GM15510 (cell line): ENCODE results near the gene INPP5A.

Source experiments
- POLR2A ChIP-seq: IDR thresholded peaks from 3 replicates; pipeline ENCODE4 v1.6.1; 2011; ENCODE audit warnings: borderline replicate concordance; ENCODE audit not compliant: insufficient read length; ENCODE audit errors: extremely low read depth

INPP5A gene

DNA sequence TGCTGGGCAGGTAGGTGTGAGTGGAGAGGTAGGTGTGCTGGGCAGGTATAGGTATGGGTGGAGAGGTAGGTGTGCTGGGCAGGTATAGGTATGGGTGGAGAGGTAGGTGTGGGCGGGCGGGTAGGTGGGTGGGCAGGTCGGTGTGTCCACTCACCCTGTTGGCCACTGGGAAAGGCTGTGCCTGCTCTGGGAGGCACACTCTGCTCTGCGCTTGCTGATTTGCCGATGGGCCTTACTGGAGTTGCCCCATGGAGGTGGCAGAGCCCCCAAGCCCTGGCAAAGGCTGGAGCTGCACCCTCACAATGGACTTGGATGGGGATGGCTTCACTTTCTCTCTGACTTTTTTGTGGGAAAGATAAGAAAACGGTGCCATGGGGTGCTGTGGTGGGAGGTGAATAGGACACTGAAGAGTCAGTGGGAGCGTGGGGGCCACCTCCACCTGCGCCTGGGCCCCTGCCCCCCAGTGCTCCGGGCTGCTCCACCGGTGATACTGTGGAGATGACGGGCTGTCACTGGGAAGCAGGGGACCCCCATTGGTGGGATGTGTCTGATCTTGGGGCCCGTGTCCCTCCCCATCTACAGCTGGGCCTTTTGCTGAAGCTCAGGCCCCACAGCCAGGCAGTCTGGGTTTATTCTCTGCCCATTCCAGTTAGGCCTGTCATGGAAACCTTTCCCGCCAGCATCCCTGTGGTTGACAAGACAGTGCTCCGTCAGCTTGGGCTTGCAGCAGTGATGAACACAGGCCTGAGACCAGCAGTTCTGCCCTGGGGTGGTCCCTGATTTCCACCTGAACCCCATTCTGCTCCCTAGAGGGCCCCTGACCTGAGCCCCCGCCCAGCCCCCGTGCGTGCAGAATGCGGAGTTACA is 173.4 kb downstream of the INPP5A start:
- TF ChIP-seq POLR2A, result no peak

DNA sequence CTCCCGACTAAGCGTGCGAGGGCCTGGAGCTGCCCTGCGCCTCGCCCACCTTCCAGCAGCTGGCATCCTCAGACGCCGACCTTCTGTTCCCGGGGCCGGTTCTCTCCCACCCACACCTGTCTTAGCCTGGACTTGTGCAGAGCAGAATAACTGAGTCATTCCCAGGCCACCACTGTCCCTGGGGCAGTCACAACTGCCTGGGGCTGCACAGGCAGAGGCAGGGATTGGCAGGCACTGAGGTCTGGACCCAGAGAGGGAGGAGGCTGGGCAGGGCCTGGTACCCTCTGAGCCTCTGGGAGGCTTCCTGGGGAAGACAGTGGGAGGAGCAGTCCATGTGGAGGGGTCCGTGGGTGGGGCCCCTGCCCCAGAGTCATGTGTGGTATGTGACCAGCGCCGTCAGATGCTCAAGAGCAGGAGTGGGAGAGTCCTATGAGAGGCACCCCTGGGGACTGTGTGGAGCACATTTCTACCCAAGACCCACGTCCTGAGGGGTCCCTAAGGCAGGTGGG is 174.1 kb downstream of the INPP5A start:
- no peak for TF ChIP-seq POLR2A

DNA sequence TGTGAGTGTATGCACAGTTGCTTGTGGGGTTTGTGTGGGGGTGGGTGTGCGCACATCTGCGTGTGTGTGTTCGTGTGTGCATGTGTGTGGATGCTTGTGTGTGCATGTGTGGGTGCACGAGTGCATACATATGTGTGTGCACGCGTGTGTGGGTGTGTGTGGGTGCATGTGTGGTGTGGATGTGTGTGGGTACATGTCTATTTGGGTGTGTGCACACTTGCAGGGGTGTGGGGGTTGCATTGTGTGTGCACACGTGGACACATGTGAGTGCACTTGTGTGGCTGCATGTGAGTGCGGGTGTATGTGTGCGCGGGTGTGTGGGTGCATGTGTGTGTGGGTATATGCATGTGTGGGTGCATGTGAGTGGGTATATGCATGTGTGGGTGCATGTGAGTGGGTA is 174.7 kb downstream of the INPP5A start:
- no peak for TF ChIP-seq POLR2A

DNA sequence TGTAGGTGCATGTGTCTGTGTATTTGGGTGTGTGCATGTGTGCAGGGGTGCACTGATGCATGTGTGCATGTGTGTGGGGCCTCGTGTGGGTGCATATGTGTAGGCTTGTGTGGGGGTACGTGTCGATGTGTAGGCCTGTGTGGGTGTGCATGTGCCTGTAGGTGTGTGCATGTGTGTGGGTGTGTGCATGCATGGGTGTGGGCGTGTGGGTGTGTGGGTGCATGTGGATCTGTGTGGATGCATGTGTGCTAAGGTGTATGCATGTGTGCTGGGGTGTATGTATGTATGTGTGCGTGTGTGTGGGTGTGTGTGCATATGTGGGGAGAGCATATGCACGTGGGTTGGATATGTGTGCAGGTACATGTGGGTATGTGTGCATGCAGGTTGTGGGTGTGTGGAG is 175.2 kb downstream of the INPP5A start:
- TF ChIP-seq POLR2A, result no peak

DNA sequence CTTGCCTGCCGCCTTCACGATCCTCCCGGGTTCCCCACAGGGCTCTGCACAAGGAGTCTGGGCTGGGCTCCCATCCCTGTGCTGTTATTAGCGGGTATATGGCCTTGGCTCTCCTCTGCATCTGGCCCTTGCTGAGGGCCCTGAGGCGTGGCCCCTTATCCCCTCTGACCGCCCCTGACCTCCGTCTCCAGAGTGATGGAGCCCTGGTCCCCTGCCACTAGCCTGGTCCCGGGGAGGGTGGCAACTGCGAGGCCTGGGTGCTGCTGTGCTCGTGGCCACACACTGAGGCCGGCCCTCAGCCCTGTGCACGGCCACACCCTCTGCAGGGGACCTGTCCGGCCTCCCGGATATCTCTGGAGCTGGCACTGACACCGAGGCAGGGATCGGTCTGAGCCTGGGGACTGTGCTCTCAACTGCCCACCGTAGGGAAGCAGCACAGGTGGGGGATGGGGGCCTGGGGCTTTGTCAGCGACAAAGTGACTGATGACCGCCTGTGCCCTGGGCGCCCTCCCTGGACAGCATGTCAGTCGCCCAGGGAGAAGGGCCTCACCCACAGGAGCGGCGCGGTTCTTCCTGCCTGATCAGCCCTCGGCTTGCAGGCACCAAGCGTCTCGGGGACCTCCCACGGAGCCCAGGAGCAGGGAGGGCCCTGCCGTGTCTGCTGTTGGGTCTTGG is 176.0 kb downstream of the INPP5A start:
- TF ChIP-seq POLR2A, result no peak

DNA sequence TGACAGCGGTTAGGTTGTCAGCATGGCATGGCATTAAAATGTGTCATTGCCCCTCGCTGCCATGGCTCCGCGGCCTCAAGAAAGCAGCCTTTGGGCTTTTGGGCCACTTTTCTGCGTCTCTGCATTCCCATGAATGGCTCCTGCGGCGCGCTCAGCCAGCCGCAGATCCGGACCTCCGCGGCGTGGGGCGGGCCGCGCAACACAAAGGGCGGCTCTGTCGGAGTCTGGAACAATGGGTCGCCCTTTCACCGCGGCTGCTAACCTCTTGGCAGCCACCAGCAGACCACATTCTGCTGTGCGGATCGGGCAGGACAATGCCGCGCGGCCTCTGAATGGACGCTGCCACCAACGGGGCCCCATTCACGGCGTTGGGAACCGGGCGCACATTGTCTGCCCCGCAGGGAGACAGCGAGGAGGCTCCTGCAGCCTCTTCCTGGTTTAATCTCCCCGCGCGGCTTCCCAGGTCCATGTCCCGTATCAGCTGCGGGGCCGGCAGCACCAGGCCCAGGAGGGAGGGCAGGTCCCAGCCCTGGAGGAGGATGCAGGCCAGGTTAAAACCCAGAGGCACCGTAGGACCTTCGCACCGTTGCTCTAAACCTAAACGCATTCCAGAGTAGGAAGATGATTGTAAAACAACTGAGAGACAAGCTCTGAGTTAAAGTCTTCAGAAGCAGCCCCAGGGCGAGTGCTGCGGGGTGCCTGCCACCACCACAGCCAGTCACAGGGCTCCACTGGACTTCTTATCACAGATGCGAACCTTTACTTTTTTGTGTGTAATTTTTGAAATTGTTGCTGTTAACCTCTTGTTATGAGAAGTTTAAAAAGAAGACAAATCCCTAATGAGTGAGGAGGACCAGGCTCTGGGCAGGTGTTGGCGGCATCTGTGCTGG is 176.8 kb downstream of the INPP5A start:
- no peak for TF ChIP-seq POLR2A

DNA sequence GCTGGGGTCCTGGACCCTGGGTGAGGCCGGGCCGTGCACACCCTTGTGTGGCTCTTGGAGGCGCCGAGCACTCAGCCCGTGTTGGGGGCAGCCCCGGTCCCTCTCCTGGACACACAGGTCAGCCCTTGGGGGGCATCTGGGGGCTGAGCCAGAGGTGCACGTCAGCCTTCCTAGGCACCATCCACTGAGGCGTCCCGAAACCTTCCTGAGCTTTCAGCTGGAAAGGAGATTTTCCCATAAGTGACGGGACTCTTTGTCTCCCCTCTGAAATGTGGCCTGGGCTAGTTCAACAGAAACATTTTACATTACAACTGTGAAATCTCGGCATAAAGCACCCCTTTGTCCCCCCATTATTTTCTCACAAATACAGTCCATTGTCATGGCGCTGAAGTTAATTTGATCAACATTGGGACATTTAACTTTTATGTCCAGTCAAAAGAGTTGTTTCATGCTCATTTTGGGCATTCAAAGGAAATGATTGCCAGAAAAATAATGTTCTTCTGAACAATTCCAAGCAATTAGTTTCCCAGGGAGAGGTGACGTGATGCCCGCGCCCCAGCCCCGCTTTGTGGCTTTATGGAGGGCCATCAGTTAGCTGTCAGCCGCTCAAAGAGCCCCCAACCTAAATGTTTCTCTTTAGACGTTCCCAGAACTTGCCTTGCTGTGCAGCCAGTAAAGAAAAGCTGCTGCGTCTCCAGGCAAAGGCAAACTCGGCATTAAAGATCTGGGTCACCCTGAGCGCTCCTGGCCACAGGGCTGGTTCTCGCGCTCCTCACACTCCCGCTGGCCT is 177.6 kb downstream of the INPP5A start:
- no peak for TF ChIP-seq POLR2A

DNA sequence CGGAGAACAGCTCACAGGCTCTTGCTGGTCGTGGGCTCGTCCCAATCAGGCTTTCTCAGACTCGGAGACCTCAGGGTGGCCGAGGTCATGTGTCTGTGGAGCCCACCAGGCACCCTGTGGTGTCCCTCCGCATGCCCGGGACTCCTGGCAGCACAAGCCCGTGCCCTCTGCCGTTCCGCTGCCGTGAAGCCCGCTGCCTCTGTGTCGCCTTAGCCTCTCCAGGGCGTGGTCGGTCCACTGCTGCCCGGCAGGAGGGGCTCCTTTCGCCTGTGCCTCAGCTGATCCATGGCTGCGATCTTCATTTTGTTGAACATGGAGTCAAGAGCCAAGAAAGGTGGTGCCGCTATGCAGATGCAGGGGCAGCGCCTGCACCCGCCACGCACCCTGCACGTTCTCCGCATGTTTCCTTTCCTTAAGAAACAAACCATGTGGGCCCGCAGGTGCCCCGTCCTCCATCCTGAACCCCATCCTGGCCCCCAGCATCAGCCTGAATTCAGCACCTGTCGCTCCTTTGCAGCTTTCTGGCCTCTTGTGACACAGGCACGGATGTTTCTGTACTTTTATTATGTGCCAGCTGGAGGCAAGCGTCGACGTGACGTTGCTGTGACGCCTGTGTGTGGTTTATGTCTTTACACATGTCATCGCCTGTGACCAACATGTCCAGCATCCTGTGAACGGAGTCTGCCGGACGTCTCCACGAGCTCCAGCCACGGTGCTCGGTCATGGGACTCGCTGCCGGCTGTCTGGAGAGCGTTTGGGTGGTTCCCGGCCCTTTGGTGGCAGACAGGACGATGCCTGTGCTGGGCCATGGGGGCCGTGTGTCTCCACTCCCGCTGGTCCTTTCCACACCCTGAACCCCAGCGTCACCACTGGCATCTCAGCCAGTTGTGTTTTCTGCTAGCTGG is 178.4 kb downstream of the INPP5A start:
- no peak for TF ChIP-seq POLR2A

DNA sequence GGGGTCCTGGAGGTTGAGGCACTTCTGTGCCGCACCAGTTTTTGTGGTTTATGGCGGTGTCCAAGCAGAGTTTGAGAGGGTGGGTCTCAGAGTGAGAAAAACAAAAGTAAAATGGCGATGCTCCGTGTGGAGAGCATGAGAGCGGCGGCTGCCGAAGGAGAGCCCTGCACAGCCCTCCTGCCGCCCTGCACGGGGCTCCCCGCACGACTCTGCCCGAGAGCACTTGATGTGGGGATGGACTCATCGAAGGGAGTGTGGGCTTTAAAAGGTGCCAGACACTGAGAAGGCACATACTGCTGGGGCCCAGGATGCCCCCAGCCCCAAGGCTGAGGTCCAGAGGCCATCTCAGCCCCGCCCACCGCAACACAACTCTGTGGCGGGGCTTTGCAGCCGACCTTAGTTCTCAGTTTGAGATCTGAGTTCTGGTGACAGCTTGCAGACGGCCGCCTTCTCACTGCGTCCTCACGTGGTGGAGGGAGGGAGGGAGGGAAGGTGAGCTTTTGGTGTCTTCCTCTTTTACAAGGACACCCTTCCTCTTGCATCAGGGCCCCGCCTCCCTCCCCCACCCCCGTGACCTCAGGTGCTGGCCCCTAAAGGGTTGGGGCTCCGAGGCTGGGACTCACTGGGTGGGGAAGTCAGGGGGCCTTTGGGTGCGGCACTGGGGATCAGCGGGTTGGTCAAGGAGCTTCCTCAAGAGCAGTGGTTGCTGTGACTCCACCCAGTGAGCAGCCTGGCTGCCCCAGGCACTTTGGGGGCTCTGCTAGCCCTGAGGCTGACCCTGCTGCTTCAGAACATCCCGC is 179.3 kb downstream of the INPP5A start:
- TF ChIP-seq POLR2A, result no peak

DNA sequence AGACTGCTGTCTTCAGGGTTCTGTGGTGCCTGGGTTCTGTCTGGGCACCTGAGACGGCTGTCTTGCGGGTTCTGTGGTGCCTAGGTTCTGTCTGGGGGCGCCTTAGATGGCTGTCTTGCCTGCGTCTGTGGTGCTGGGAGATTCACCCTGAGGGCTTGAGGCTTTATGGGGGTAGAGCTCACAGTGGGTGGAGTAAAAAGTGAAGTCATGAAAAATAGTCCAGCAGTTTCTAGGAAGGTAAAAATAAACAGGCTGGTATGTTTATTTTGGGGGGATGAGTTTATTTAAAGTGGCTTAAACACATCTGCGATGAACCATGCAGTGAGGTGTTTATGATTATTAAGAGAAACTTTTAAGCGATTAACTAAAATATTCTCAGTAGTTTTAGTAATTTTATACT is 184.1 kb downstream of the INPP5A start:
- no peak for TF ChIP-seq POLR2A

DNA sequence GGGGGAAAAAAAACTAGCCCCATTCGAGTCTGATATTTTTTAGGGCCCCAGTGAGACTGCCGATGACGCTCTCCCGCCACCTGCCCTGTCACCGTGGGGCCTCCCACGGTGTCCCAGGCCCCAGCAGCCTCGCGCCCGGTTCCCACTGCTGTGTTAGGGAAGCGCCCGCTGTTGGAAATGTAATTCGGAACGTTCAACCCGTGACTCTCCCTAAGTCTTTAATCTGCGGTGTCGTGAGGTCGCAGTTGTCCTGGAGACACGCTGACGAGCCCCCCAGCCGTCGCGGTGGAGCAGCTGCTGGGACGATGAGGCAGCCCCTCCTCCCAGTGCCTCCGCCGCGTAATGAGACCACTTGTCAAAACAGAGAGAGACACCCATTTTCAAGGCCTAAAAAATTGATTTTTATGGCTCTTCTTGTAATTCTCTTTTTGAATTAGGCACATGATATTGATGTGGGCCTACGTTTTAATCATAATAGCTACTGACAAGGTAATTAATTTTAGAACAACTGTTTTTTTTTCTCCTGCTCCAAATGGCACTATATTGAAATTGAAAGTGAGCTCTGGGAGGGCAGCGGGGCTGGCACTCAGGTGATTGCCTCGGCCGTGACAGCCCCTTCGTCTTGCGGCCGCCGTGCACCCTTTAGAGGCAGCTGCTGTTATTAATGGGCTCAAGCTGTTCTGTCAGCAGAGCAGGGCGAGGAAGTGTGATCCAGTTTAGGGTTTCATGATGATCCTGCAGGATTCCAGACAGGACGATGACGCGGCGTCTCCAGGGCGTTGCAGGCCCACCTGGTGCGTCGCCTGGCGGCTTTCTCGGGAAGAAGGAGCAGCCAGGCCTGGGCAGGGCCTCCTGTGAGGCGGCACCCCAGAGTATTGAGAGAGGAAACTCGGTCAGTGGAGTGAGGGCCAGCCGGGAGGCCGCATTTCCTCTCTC is 185.1 kb downstream of the INPP5A start:
- TF ChIP-seq POLR2A, result no peak
